ENCODE data around the gene DHFR. TPM values are rescaled to one million over a fixed set of nuclear protein-coding genes. Genes with fewer than 3 reads are reported as not detected.

DHFR gene
- total RNA-seq, 1 experiment from 2014 or later: 80.5 TPM

GRCh38 chr5:80655231-80655774 lies 520 bp upstream of the DHFR start:
- peak; percentile 8 for DNase-seq (ENCODE audit: low read depth)

- peak; percentile 24 for DNase-seq (ENCODE audit: low read depth)
These were observed 761 bp downstream of the DHFR start for GRCh38 chr5:80654054-80654390.

GRCh38 chr5:80653502-80653901 lies 1.3 kb downstream of the DHFR start:
- DNase-seq (ENCODE audit: low read depth): no peak

GRCh38 chr5:80646926-80647325 lies 7.9 kb downstream of the DHFR start:
- no peak for DNase-seq (ENCODE audit: low read depth)

- DNase-seq (ENCODE audit: low read depth): no peak
These were observed 9.9 kb downstream of the DHFR start for GRCh38 chr5:80644900-80645299.

- DNase-seq (ENCODE audit: low read depth): no peak
These were observed 13.4 kb downstream of the DHFR start for GRCh38 chr5:80641353-80641752.

GRCh38 chr5:80634193-80634592 lies 20.6 kb downstream of the DHFR start:
- DNase-seq (ENCODE audit: low read depth): no peak

- DNase-seq (ENCODE audit: low read depth): no peak
These were observed 22.1 kb downstream of the DHFR start for GRCh38 chr5:80632700-80633099.

- no peak for DNase-seq (ENCODE audit: low read depth)
These were observed 23.2 kb downstream of the DHFR start for GRCh38 chr5:80631278-80632259.

- DNase-seq (ENCODE audit: low read depth): no peak
These were observed 25.5 kb downstream of the DHFR start for GRCh38 chr5:80629281-80629680.

- DNase-seq (ENCODE audit: low read depth): no peak
These were observed 29.6 kb downstream of the DHFR start for GRCh38 chr5:80625230-80625629.

- no peak for DNase-seq (ENCODE audit: low read depth)
These were observed 30.8 kb downstream of the DHFR start for GRCh38 chr5:80623999-80624398.

GRCh38 chr5:80622756-80623155 lies 32.0 kb downstream of the DHFR start:
- no peak for DNase-seq (ENCODE audit: low read depth)

- DNase-seq (ENCODE audit: low read depth): peak; percentile 60
These were observed 34.6 kb downstream of the DHFR start for GRCh38 chr5:80620211-80620610.

- no peak for DNase-seq (ENCODE audit: low read depth)
These were observed 35.7 kb downstream of the DHFR start for GRCh38 chr5:80619086-80619485.

GRCh38 chr5:80618438-80618837 lies 36.3 kb downstream of the DHFR start:
- DNase-seq (ENCODE audit: low read depth): no peak

GRCh38 chr5:80615266-80615914 lies 39.4 kb downstream of the DHFR start:
- DNase-seq (ENCODE audit: low read depth): peak; percentile 10

GRCh38 chr5:80609692-80610091 lies 45.1 kb downstream of the DHFR start:
- no peak for DNase-seq (ENCODE audit: low read depth)

GRCh38 chr5:80608731-80609130 lies 46.1 kb downstream of the DHFR start:
- DNase-seq (ENCODE audit: low read depth): no peak

GRCh38 chr5:80607832-80608231 lies 47.0 kb downstream of the DHFR start:
- no peak for DNase-seq (ENCODE audit: low read depth)

GRCh38 chr5:80607343-80607742 lies 47.4 kb downstream of the DHFR start:
- no peak for DNase-seq (ENCODE audit: low read depth)

GRCh38 chr5:80600943-80601693 lies 53.7 kb downstream of the DHFR start:
- DNase-seq (ENCODE audit: low read depth): no peak

All from M059J (cell line).